Activated CD4-positive, alpha-beta T cell treated with anti-CD3 and anti-CD28 coated beads, Interleukin-2, amount 10 ng/mL, durations not matched to agents 7 days and 5 days (primary cell): ENCODE results near the gene CACNG5. TPM values are rescaled to one million over a fixed set of nuclear protein-coding genes. Genes with fewer than 3 reads are reported as not detected.

Source experiments
- CTCF ChIA-PET: fragments of 350-600 bp; sonication (Branson Sonifier 250); formaldehyde crosslinking; loops from one replicate; lab custom pipeline; 2021; ENCODE audit warnings: antibody characterized with exemption; lab: Charles Lee
- POLR2A ChIA-PET: fragments of 350-600 bp; sonication (Branson Sonifier 250); formaldehyde crosslinking; loops from one replicate; lab custom pipeline; 2021; ENCODE audit warnings: antibody characterized with exemption; lab: Charles Lee
- DNase-seq: peaks from one replicate; pipeline ENCODE4 v3.0.0-alpha.2; 2020
- H3K27ac Mint-ChIP-seq: one replicate; pipeline ENCODE4 v1.8.0; 2021; ENCODE audit warnings: mild to moderate bottlenecking, moderate library complexity, mixed read lengths
- H3K27me3 Mint-ChIP-seq: one replicate; pipeline ENCODE4 v1.8.0; 2021; ENCODE audit warnings: mixed read lengths
- H3K36me3 Mint-ChIP-seq: one replicate; pipeline ENCODE4 v1.8.0; 2021; ENCODE audit warnings: low read depth, mixed read lengths
- H3K4me1 Mint-ChIP-seq: one replicate; pipeline ENCODE4 v1.8.0; 2021; ENCODE audit warnings: mixed read lengths
- H3K4me3 Mint-ChIP-seq: one replicate; pipeline ENCODE4 v1.8.0; 2021; ENCODE audit warnings: mild to moderate bottlenecking, moderate library complexity, mixed read lengths
- H3K9me3 Mint-ChIP-seq: one replicate; pipeline ENCODE4 v1.8.0; 2021; ENCODE audit warnings: mixed read lengths
- total RNA-seq, 2 experiments: library from RNA; stranded (reverse); gene quantifications; one replicate each; pipeline ENCODE4 v1.2.3, GENCODE V29; 2021

The CACNG5 gene
- total RNA-seq, result not detected

GRCh38 chr17:66834919-66835454 is at the start of gene CACNG5:
Gene CACNG5 (plus strand): TSS chr17:66835117. CDS start chr17:66877333, 42,216 bp downstream.
- no peak for DNase-seq
- H3K9me3 Mint-ChIP-seq, result no peaks in the 10 kb centered on the region
- H3K27ac Mint-ChIP-seq, result no peak within 1 kb of the TSS
- no peaks in the 10 kb centered on the region for H3K4me1 Mint-ChIP-seq
- no peak within 1 kb of the TSS for H3K4me3 Mint-ChIP-seq
- no peaks in the 10 kb centered on the region for H3K36me3 Mint-ChIP-seq
- peaks cover 51% of the 10 kb centered on the region for H3K27me3 Mint-ChIP-seq
- POLR2A ChIA-PET, result no interaction called here
- CTCF ChIA-PET, result interaction anchor here (1.1 kb wide), 1 partner anchor 10 kb away, joined by 3 read pairs; no protein-coding TSS in a partner anchor

GRCh38 chr17:66786107-66786506 is 48.8 kb upstream of the CACNG5 start:
- H3K27me3 Mint-ChIP-seq, result no peaks in the 10 kb centered on the region
- peaks cover 6% of the 10 kb centered on the region for H3K4me1 Mint-ChIP-seq
- no peak overlapping the region for H3K27ac Mint-ChIP-seq
- CTCF ChIA-PET, result no interaction called here
- no peaks in the 10 kb centered on the region for H3K9me3 Mint-ChIP-seq
- H3K4me3 Mint-ChIP-seq, result no peak overlapping the region
- DNase-seq, result no peak
- POLR2A ChIA-PET, result no interaction called here
- peaks cover 26% of the 10 kb centered on the region for H3K36me3 Mint-ChIP-seq

- CTCF ChIA-PET, result no interaction called here
- no peak overlapping the region for H3K4me3 Mint-ChIP-seq
- DNase-seq, result no peak
- H3K9me3 Mint-ChIP-seq, result no peaks in the 10 kb centered on the region
- no peak overlapping the region for H3K27ac Mint-ChIP-seq
- H3K36me3 Mint-ChIP-seq, result peaks cover 39% of the 10 kb centered on the region
- POLR2A ChIA-PET, result no interaction called here
- peaks cover 10% of the 10 kb centered on the region for H3K4me1 Mint-ChIP-seq
- H3K27me3 Mint-ChIP-seq, result no peaks in the 10 kb centered on the region
Observed at GRCh38 chr17:66787914-66788313, 47.0 kb upstream of the CACNG5 start.

- no peaks in the 10 kb centered on the region for H3K27me3 Mint-ChIP-seq
- no peak overlapping the region for H3K4me3 Mint-ChIP-seq
- POLR2A ChIA-PET, result no interaction called here
- peaks cover 48% of the 10 kb centered on the region for H3K36me3 Mint-ChIP-seq
- H3K4me1 Mint-ChIP-seq, result peaks cover 10% of the 10 kb centered on the region
- H3K27ac Mint-ChIP-seq, result no peak overlapping the region
- DNase-seq, result no peak
- CTCF ChIA-PET, result no interaction called here
- H3K9me3 Mint-ChIP-seq, result no peaks in the 10 kb centered on the region
Observed at GRCh38 chr17:66789093-66789492, 45.8 kb upstream of the CACNG5 start.

GRCh38 chr17:66789961-66790437 is 44.9 kb upstream of the CACNG5 start:
- H3K9me3 Mint-ChIP-seq, result no peaks in the 10 kb centered on the region
- H3K4me3 Mint-ChIP-seq, result no peak overlapping the region
- peaks cover 10% of the 10 kb centered on the region for H3K4me1 Mint-ChIP-seq
- DNase-seq, result no peak
- no peak overlapping the region for H3K27ac Mint-ChIP-seq
- H3K27me3 Mint-ChIP-seq, result no peaks in the 10 kb centered on the region
- ChIA-PET CTCF (no interaction called here), POLR2A (no interaction called here)
- H3K36me3 Mint-ChIP-seq, result peaks cover 50% of the 10 kb centered on the region

- H3K4me1 Mint-ChIP-seq, result peaks cover 10% of the 10 kb centered on the region
- ChIA-PET POLR2A (no interaction called here), CTCF (interaction anchor here (0.8 kb wide), 1 partner anchor 92 kb away, joined by 3 read pairs; no protein-coding TSS in a partner anchor)
- H3K9me3 Mint-ChIP-seq, result no peaks in the 10 kb centered on the region
- no peak for DNase-seq
- H3K4me3 Mint-ChIP-seq, result no peak overlapping the region
- H3K27me3 Mint-ChIP-seq, result no peaks in the 10 kb centered on the region
- H3K27ac Mint-ChIP-seq, result no peak overlapping the region
- peaks cover 53% of the 10 kb centered on the region for H3K36me3 Mint-ChIP-seq
Observed at GRCh38 chr17:66790501-66791061, 44.3 kb upstream of the CACNG5 start.

- Mint-ChIP-seq H3K4me3 (no peak overlapping the region), H3K4me1 (peaks cover 10% of the 10 kb centered on the region), H3K27me3 (no peaks in the 10 kb centered on the region), H3K36me3 (peaks cover 57% of the 10 kb centered on the region), H3K9me3 (peaks cover 3% of the 10 kb centered on the region), H3K27ac (no peak overlapping the region)
- CTCF ChIA-PET, result no interaction called here
- POLR2A ChIA-PET, result no interaction called here
- DNase-seq, result no peak
Observed at GRCh38 chr17:66791347-66791746, 43.6 kb upstream of the CACNG5 start.

GRCh38 chr17:66793814-66794213 is 41.1 kb upstream of the CACNG5 start:
- H3K4me1 Mint-ChIP-seq, result peaks cover 10% of the 10 kb centered on the region
- no peak overlapping the region for H3K4me3 Mint-ChIP-seq
- no peak overlapping the region for H3K27ac Mint-ChIP-seq
- no peak for DNase-seq
- H3K27me3 Mint-ChIP-seq, result no peaks in the 10 kb centered on the region
- peaks cover 63% of the 10 kb centered on the region for H3K36me3 Mint-ChIP-seq
- peaks cover 8% of the 10 kb centered on the region for H3K9me3 Mint-ChIP-seq
- POLR2A ChIA-PET, result no interaction called here
- CTCF ChIA-PET, result interaction anchor here (0.6 to 1.4 kb wide), 2 partner anchors 10 to 69 kb away, joined by 4 read pairs; no protein-coding TSS in a partner anchor

- Mint-ChIP-seq H3K36me3 (peaks cover 54% of the 10 kb centered on the region), H3K4me3 (no peak overlapping the region), H3K4me1 (peaks cover 9% of the 10 kb centered on the region), H3K9me3 (peaks cover 8% of the 10 kb centered on the region), H3K27me3 (no peaks in the 10 kb centered on the region), H3K27ac (no peak overlapping the region)
- DNase-seq, result no peak
- POLR2A ChIA-PET, result no interaction called here
- CTCF ChIA-PET, result interaction anchor here (2.3 kb wide), 1 partner anchor 10 kb away, joined by 5 read pairs; no protein-coding TSS in a partner anchor
Observed at GRCh38 chr17:66795486-66795885, 39.4 kb upstream of the CACNG5 start.

GRCh38 chr17:66799849-66800537 is 34.9 kb upstream of the CACNG5 start:
- Mint-ChIP-seq H3K9me3 (peaks cover 8% of the 10 kb centered on the region), H3K4me3 (no peak overlapping the region), H3K4me1 (no peaks in the 10 kb centered on the region), H3K27me3 (no peaks in the 10 kb centered on the region), H3K36me3 (peaks cover 33% of the 10 kb centered on the region), H3K27ac (no peak overlapping the region)
- ChIA-PET CTCF (interaction anchor here (0.9 kb wide), 1 partner anchor 17 kb away, joined by 3 read pairs; no protein-coding TSS in a partner anchor), POLR2A (no interaction called here)
- DNase-seq, result no peak

GRCh38 chr17:66803474-66803951 is 31.4 kb upstream of the CACNG5 start:
- Mint-ChIP-seq H3K4me1 (peaks cover 18% of the 10 kb centered on the region), H3K4me3 (no peak overlapping the region), H3K27ac (no peak overlapping the region), H3K36me3 (peaks cover 22% of the 10 kb centered on the region), H3K9me3 (no peaks in the 10 kb centered on the region), H3K27me3 (no peaks in the 10 kb centered on the region)
- ChIA-PET CTCF (interaction anchor here (0.8 kb wide), 1 partner anchor 9 kb away, joined by 4 read pairs; no protein-coding TSS in a partner anchor), POLR2A (no interaction called here)
- DNase-seq, result no peak

GRCh38 chr17:66805567-66805966 is 29.4 kb upstream of the CACNG5 start:
- H3K27me3 Mint-ChIP-seq, result no peaks in the 10 kb centered on the region
- no peak overlapping the region for H3K4me3 Mint-ChIP-seq
- H3K9me3 Mint-ChIP-seq, result no peaks in the 10 kb centered on the region
- DNase-seq, result no peak
- ChIA-PET POLR2A (no interaction called here), CTCF (interaction anchor here (1.2 kb wide), 1 partner anchor 10 kb away, joined by 5 read pairs; no protein-coding TSS in a partner anchor)
- no peak overlapping the region for H3K27ac Mint-ChIP-seq
- peaks cover 20% of the 10 kb centered on the region for H3K36me3 Mint-ChIP-seq
- H3K4me1 Mint-ChIP-seq, result peaks cover 18% of the 10 kb centered on the region

- CTCF ChIA-PET, result no interaction called here
Observed at GRCh38 chr17:66807182-66807581, 27.7 kb upstream of the CACNG5 start.

More at GRCh38 chr17:66807182-66807581, 27.7 kb upstream of the CACNG5 start:
- no peak for DNase-seq
- POLR2A ChIA-PET, result no interaction called here
- Mint-ChIP-seq H3K27ac (no peak overlapping the region), H3K4me3 (no peak overlapping the region), H3K4me1 (peaks cover 18% of the 10 kb centered on the region), H3K36me3 (peaks cover 14% of the 10 kb centered on the region), H3K27me3 (no peaks in the 10 kb centered on the region), H3K9me3 (no peaks in the 10 kb centered on the region)
